ENCODE data around the gene SSBP3. TPM values are rescaled to one million over a fixed set of nuclear protein-coding genes. Genes with fewer than 3 reads are reported as not detected.
A peak's percentile ranks its signal among the peaks of the same experiment; 100 is the strongest.
"Not testable (repeated sequence)": the region's sequence is repeated elsewhere in the genome, so short reads cannot be mapped to it uniquely, and the experiment has no call there.

SSBP3 gene
- total RNA-seq, 2 experiments from 2014 or later = 55.0 to 58.3 TPM

GRCh38 chr1:54425152-54425584 is 19.0 kb upstream of the SSBP3 start:
- no peaks in the 10 kb centered on the region for H3K36me3 Mint-ChIP-seq (ENCODE audit: low read depth)
- no peak overlapping the region for H3K4me3 Mint-ChIP-seq
- no peaks in the 10 kb centered on the region for H3K9me3 Mint-ChIP-seq
- H3K27ac Mint-ChIP-seq = no peak overlapping the region
- DNase-seq = no peak
- no peaks in the 10 kb centered on the region for H3K4me1 Mint-ChIP-seq (ENCODE audit: low read depth)
- H3K27me3 Mint-ChIP-seq (ENCODE audit: low read depth) = no peaks in the 10 kb centered on the region
- intact Hi-C loops (cut with micrococcal nuclease) = no loop called here
- CTCF ChIA-PET = interaction anchor here (0.7 kb wide), 1 partner anchor 40 kb away, joined by 3 read pairs; no protein-coding TSS in a partner anchor

GRCh38 chr1:54424398-54424797 is 18.2 kb upstream of the SSBP3 start:
- Mint-ChIP-seq H3K4me3 (no peak overlapping the region), H3K4me1 (ENCODE audit: low read depth) (no peaks in the 10 kb centered on the region), H3K36me3 (ENCODE audit: low read depth) (no peaks in the 10 kb centered on the region), H3K27me3 (ENCODE audit: low read depth) (no peaks in the 10 kb centered on the region), H3K27ac (no peak overlapping the region), H3K9me3 (no peaks in the 10 kb centered on the region)
- CTCF ChIA-PET = interaction anchor here (0.7 kb wide), 1 partner anchor 10 kb away, joined by 3 read pairs; no protein-coding TSS in a partner anchor
- intact Hi-C loops (cut with micrococcal nuclease) = no loop called here
- DNase-seq = no peak

- no peaks in the 10 kb centered on the region for H3K36me3 Mint-ChIP-seq (ENCODE audit: low read depth)
- intact Hi-C loops (cut with micrococcal nuclease) = loop anchor here (1.0 kb wide), 1 partner anchor 12 kb away; no protein-coding TSS in a partner anchor
- CTCF ChIA-PET = no interaction called here
These were observed 14.9 kb upstream of the SSBP3 start for GRCh38 chr1:54421101-54421504.

DNA sequence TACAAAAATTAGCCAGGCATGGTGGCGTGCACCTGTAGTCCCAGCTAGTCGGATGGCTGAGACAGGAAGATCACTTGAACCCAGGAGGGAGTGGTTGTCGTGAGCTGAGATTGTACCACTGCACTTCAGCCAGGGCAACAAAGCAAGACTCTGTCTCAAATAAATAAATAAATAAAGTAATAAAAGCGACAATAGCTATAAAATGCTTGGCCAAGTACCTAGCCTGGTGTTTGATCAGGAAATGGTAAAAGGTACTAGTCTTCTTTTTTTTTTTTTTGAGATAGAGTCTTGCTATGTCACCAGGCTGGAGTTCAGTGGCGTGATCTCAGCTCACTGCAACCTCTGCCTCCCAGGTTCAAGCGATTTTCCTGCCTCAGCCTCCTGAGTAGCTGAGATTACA is 12.4 kb upstream of the SSBP3 start:
- H3K27ac Mint-ChIP-seq; H3K9me3 Mint-ChIP-seq; H3K4me1 Mint-ChIP-seq (ENCODE audit: low read depth); intact Hi-C loops (cut with micrococcal nuclease); H3K4me3 Mint-ChIP-seq; DNase-seq; H3K36me3 Mint-ChIP-seq (ENCODE audit: low read depth); H3K27me3 Mint-ChIP-seq (ENCODE audit: low read depth): not testable (repeated sequence)
- CTCF ChIA-PET = interaction anchor here (0.5 kb wide), 1 partner anchor 24 kb away, joined by 4 read pairs; no protein-coding TSS in a partner anchor

More at GRCh38 chr1:54421101-54421504, 14.9 kb upstream of the SSBP3 start:
- Mint-ChIP-seq H3K4me1 (ENCODE audit: low read depth) (no peaks in the 10 kb centered on the region), H3K9me3 (no peaks in the 10 kb centered on the region), H3K27me3 (ENCODE audit: low read depth) (no peaks in the 10 kb centered on the region), H3K27ac (no peak overlapping the region), H3K4me3 (no peak overlapping the region)
- no peak for DNase-seq

DNA sequence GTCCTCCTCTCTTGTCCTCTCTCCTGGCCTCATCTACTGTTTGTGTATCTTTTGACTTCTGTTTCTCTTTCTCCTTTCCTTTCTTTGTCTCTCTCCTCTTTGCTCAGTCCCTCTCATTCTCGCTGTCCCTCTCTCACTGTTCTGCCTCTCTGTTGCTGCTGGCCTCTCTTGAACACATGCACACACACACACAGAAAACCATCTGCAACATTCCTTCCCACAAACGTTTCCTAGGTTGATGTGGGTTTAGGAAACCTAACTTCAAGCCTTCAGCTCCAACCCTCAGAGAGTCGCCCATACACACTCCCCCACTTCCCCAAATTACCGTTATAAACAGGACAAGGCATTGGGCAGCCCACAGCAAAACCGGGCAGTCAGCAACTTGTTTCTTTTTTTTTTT is 10.9 kb upstream of the SSBP3 start:
- intact Hi-C loops (cut with micrococcal nuclease) = no loop called here
- CTCF ChIA-PET = no interaction called here
- DNase-seq = no peak

GRCh38 chr1:54416435-54416834 is 10.2 kb upstream of the SSBP3 start:
- CTCF ChIA-PET = interaction anchor here (0.6 kb wide), 1 partner anchor 79 kb away, joined by 3 read pairs; no protein-coding TSS in a partner anchor

More for the DNA sequence above, 10.9 kb upstream of the SSBP3 start:
- Mint-ChIP-seq H3K9me3 (no peaks in the 10 kb centered on the region), H3K27me3 (ENCODE audit: low read depth) (no peaks in the 10 kb centered on the region), H3K27ac (no peak overlapping the region), H3K36me3 (ENCODE audit: low read depth) (no peaks in the 10 kb centered on the region), H3K4me3 (no peak overlapping the region), H3K4me1 (ENCODE audit: low read depth) (peaks cover 11% of the 10 kb centered on the region)

GRCh38 chr1:54415991-54416390 is 9.8 kb upstream of the SSBP3 start:
- peaks cover 11% of the 10 kb centered on the region for H3K4me1 Mint-ChIP-seq (ENCODE audit: low read depth)
- intact Hi-C loops (cut with micrococcal nuclease) = no loop called here
- H3K36me3 Mint-ChIP-seq (ENCODE audit: low read depth) = no peaks in the 10 kb centered on the region
- no peaks in the 10 kb centered on the region for H3K27me3 Mint-ChIP-seq (ENCODE audit: low read depth)
- no peak overlapping the region for H3K27ac Mint-ChIP-seq
- H3K9me3 Mint-ChIP-seq = no peaks in the 10 kb centered on the region
- no peak for DNase-seq
- CTCF ChIA-PET = interaction anchor here (0.6 kb wide), 1 partner anchor 80 kb away, joined by 3 read pairs; no protein-coding TSS in a partner anchor
- no peak overlapping the region for H3K4me3 Mint-ChIP-seq

More at GRCh38 chr1:54416435-54416834, 10.2 kb upstream of the SSBP3 start:
- peaks cover 11% of the 10 kb centered on the region for H3K4me1 Mint-ChIP-seq (ENCODE audit: low read depth)
- DNase-seq = no peak
- H3K4me3 Mint-ChIP-seq = no peak overlapping the region
- H3K36me3 Mint-ChIP-seq (ENCODE audit: low read depth) = no peaks in the 10 kb centered on the region
- intact Hi-C loops (cut with micrococcal nuclease) = no loop called here
- H3K27ac Mint-ChIP-seq = no peak overlapping the region
- no peaks in the 10 kb centered on the region for H3K9me3 Mint-ChIP-seq
- H3K27me3 Mint-ChIP-seq (ENCODE audit: low read depth) = no peaks in the 10 kb centered on the region

GRCh38 chr1:54415533-54415932 is 9.3 kb upstream of the SSBP3 start:
- no peak overlapping the region for H3K4me3 Mint-ChIP-seq
- H3K27me3 Mint-ChIP-seq (ENCODE audit: low read depth) = no peaks in the 10 kb centered on the region
- CTCF ChIA-PET = no interaction called here
- H3K9me3 Mint-ChIP-seq = no peaks in the 10 kb centered on the region
- no peak overlapping the region for H3K27ac Mint-ChIP-seq
- H3K36me3 Mint-ChIP-seq (ENCODE audit: low read depth) = no peaks in the 10 kb centered on the region
- intact Hi-C loops (cut with micrococcal nuclease) = no loop called here
- no peak for DNase-seq
- H3K4me1 Mint-ChIP-seq (ENCODE audit: low read depth) = peaks cover 13% of the 10 kb centered on the region

- Mint-ChIP-seq H3K4me1 (ENCODE audit: low read depth) (peaks cover 26% of the 10 kb centered on the region), H3K4me3 (no peak overlapping the region), H3K27me3 (ENCODE audit: low read depth) (no peaks in the 10 kb centered on the region), H3K9me3 (no peaks in the 10 kb centered on the region), H3K27ac (no peak overlapping the region), H3K36me3 (ENCODE audit: low read depth) (no peaks in the 10 kb centered on the region)
- CTCF ChIA-PET = interaction anchor here (0.6 to 4.0 kb wide), 3 partner anchors 75 to 232 kb away, joined by 3 to 18 read pairs (median 5); no protein-coding TSS in a partner anchor
- intact Hi-C loops (cut with micrococcal nuclease) = no loop called here
- no peak for DNase-seq
These were observed 7.5 kb upstream of the SSBP3 start for GRCh38 chr1:54413732-54414131.

DNA sequence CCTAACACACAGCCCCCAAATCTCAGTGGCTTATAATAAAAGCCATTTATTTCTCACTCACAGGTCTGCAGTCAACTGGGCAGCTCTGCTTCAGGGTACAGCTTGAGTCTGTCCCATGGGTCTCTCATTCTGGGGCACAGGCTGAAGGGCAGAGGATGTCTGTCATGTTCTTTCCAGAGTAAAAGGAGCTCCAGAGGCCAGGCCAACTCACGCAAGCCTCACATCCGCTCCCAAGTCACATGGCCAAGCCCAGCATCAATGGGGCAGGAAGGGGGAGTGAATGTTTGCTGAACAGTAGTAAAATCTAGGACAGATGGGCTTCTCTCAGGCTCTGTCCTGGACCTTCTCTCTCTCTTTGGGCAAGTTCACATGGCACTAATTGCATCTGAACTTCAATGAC is 7.1 kb upstream of the SSBP3 start:
- H3K4me3 Mint-ChIP-seq = peak overlapping the region; percentile 64
- intact Hi-C loops (cut with micrococcal nuclease) = no loop called here
- no peaks in the 10 kb centered on the region for H3K36me3 Mint-ChIP-seq (ENCODE audit: low read depth)
- CTCF ChIA-PET = interaction anchor here (0.6 to 4.0 kb wide), 2 partner anchors 76 to 193 kb away, joined by 3 to 18 read pairs; no protein-coding TSS in a partner anchor
- peak overlapping the region; percentile 75 for H3K27ac Mint-ChIP-seq
- DNase-seq = peak; percentile 76
- no peaks in the 10 kb centered on the region for H3K27me3 Mint-ChIP-seq (ENCODE audit: low read depth)
- no peaks in the 10 kb centered on the region for H3K9me3 Mint-ChIP-seq
- peaks cover 31% of the 10 kb centered on the region for H3K4me1 Mint-ChIP-seq (ENCODE audit: low read depth)

- CTCF ChIA-PET = interaction anchor here (4.0 kb wide), 1 partner anchor 79 kb away, joined by 18 read pairs; no protein-coding TSS in a partner anchor
- H3K9me3 Mint-ChIP-seq = no peaks in the 10 kb centered on the region
- H3K36me3 Mint-ChIP-seq (ENCODE audit: low read depth) = no peaks in the 10 kb centered on the region
- intact Hi-C loops (cut with micrococcal nuclease) = no loop called here
- no peaks in the 10 kb centered on the region for H3K27me3 Mint-ChIP-seq (ENCODE audit: low read depth)
- no peak for DNase-seq
- no peak overlapping the region for H3K4me3 Mint-ChIP-seq
- peaks cover 38% of the 10 kb centered on the region for H3K4me1 Mint-ChIP-seq (ENCODE audit: low read depth)
- H3K27ac Mint-ChIP-seq = no peak overlapping the region
These were observed 4.2 kb upstream of the SSBP3 start for GRCh38 chr1:54410359-54410758.

DNA sequence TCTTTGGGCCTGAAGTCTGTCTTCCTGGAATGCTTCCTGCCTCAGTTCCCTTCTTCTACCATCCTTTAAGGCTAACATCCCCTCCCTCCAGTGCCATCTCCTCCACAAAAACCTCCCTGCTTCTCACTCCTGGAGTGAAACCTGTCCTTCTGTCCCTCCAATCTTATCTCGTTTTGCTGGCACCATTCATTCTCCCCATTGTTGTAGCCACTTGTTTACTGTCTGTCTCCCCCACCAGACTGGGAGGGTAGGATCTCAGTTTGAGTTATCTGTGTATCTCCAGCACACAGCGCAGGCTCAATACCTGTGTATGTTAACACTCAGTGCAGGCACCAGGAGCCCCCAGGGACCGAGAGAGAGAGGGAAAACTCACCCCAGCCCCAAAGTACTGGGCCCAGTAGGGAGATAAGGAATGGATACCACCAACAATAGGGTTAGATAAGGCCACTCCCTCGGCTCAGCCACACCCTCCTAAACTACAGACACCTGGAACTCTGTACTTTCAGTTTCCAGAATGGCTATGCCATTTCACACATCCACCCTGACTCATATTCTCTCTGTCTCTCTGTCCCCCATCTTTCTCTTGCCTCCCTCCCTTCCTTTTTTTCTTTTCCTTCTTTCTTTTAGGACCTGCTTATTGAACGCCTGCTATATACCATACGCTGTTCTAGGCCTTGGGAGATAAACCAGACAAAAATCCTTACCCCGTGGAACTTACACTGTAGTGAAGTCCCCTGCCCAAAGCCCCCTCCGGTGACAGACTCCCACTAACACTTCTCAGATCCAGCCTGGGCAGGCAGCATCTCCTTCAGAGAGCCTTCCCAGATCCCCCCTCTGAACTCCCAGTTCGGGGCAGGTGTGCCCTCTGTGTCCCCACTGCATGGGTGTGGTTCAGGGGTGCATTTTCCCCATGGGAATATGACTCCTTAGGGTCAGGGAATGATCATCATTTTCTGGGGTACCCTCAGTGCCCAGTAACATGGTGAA is 3.3 kb upstream of the SSBP3 start:
- peaks cover 1% of the 10 kb centered on the region for H3K36me3 Mint-ChIP-seq (ENCODE audit: low read depth)
- no peaks in the 10 kb centered on the region for H3K9me3 Mint-ChIP-seq
- CTCF ChIA-PET = interaction anchor here (4.0 kb wide), 1 partner anchor 80 kb away, joined by 18 read pairs; no protein-coding TSS in a partner anchor
- H3K27me3 Mint-ChIP-seq (ENCODE audit: low read depth) = no peaks in the 10 kb centered on the region
- DNase-seq = peak; percentile 69
- peak overlapping the region; percentile 57 for H3K27ac Mint-ChIP-seq
- intact Hi-C loops (cut with micrococcal nuclease) = loop anchor here (1.0 to 10.0 kb wide), 4 partner anchors 12 to 525 kb away; partner anchors contain the start of genes TTC4 and YIPF1
- H3K4me3 Mint-ChIP-seq = no peak overlapping the region
- peaks cover 43% of the 10 kb centered on the region for H3K4me1 Mint-ChIP-seq (ENCODE audit: low read depth)

Measured in activated naive CD4-positive, alpha-beta T cell treated with anti-CD3 and anti-CD28 coated beads for 36 hours (primary cell).